Measurements from ENCODE around the gene GPRIN1. TPM values are rescaled to one million over a fixed set of nuclear protein-coding genes. Genes with fewer than 3 reads are reported as not detected.

Gene GPRIN1
- total and polyA plus RNA-seq, 2 of the 4 experiments (the other 2 are of a cell fraction) = 3.0 to 4.7 TPM

- TF ChIP-seq SMC3 (IDR thresholded peaks at IDR 0.05; ENCODE audit: low read depth, low read length) = no peak
Observed at GRCh38 chr5:176627582-176627981, 17.6 kb upstream of the GPRIN1 start (continued).

GRCh38 chr5:176626876-176627236 is 16.9 kb upstream of the GPRIN1 start:
- Histone ChIP-seq H3K18ac (ENCODE audit: low read depth, low read length) (no peak overlapping the region), H4K91ac (ENCODE audit: insufficient read depth, low read depth, low read length) (no peak overlapping the region), H2BK20ac (ENCODE audit: low read depth, low read length) (no peak overlapping the region), H2BK120ac (ENCODE audit: low read depth, low read length) (no peak overlapping the region), H3K56ac (ENCODE audit: extremely low read depth, insufficient read depth, low read length) (no peak overlapping the region), H2AFZ (replicated peaks; ENCODE audit: low read length, poor library complexity) (no peak overlapping the region), H3K4me3 (ENCODE audit: insufficient read depth, low read depth, low read length) (no peak overlapping the region), H2BK15ac (ENCODE audit: low read depth, low read length) (no peak overlapping the region), H4K8ac (ENCODE audit: low read depth in 2 of 2, low read length in 2 of 2) (no peak overlapping the region), H4K20me1 (ENCODE audit: insufficient read depth, low read length) (no peaks in the 10 kb centered on the region; the same call in 1 of the 2 replicates), H4K5ac (ENCODE audit: low read depth, low read length) (no peak overlapping the region), H3K4me1 (ENCODE audit: control insufficient read depth, insufficient read depth, low read length) (peaks cover 2% of the 10 kb centered on the region; the same call in 1 of the 2 replicates), H3K9me3 (ENCODE audit: control insufficient read depth, insufficient read depth, low read length) (no peaks in the 10 kb centered on the region), H3K27ac (ENCODE audit: insufficient read depth, low read length) (no peak overlapping the region), H3K4me2 (ENCODE audit: low read depth, low read length) (no peak overlapping the region), H2AK9ac (replicated peaks; ENCODE audit: low read depth, low read length, poor library complexity) (no peak overlapping the region), H3K14ac (replicated peaks; ENCODE audit: low read depth, low read length) (no peak overlapping the region), H3K4ac (ENCODE audit: low read depth, low read length) (no peak overlapping the region), H3K27me3 (ENCODE audit: control insufficient read depth, insufficient read depth, low read length) (peaks cover 66% of the 10 kb centered on the region), H3K36me3 (ENCODE audit: control insufficient read depth, insufficient read depth, low read length) (no peaks in the 10 kb centered on the region), H2AK5ac (ENCODE audit: low read depth, low read length) (no peak overlapping the region), H3K9me1 (ENCODE audit: insufficient read depth, low read length) (peaks cover 3% of the 10 kb centered on the region; the same call in 1 of the 2 replicates), H3K23ac (ENCODE audit: low read depth, low read length) (no peak overlapping the region), H3K79me1 (ENCODE audit: low read depth in 1 of 2, low read length in 2 of 2) (no peaks in the 10 kb centered on the region), H3K9ac (ENCODE audit: low read depth, low read length) (no peak overlapping the region), H2BK5ac (ENCODE audit: low read depth, low read length, poor library complexity, severe bottlenecking) (no peak overlapping the region)
- no peak for TF ChIP-seq FOS (IDR thresholded peaks at IDR 0.05; ENCODE audit: low read depth, low read length)
- TF ChIP-seq CTCF (conservative IDR thresholded peaks at IDR 0.05; ENCODE audit: low read depth, low read length) = no peak
- TF ChIP-seq MAZ (IDR thresholded peaks at IDR 0.05; ENCODE audit: borderline replicate concordance, low read depth, low read length) = no peak
- TF ChIP-seq USF2 (IDR thresholded peaks at IDR 0.05; ENCODE audit: low read depth, low read length) = no peak
- no peak for TF ChIP-seq RCOR1 (IDR thresholded peaks at IDR 0.05; ENCODE audit: insufficient replicate concordance, low read length)
- no peak for TF ChIP-seq CEBPB (IDR thresholded peaks at IDR 0.05; ENCODE audit: low read depth, low read length)
- no peak for TF ChIP-seq POLR2A (IDR thresholded peaks at IDR 0.05; ENCODE audit: low read depth, low read length)
- TF ChIP-seq MAFK (IDR thresholded peaks at IDR 0.05; ENCODE audit: low read depth, low read length) = no peak
- TF ChIP-seq ELK1 (IDR thresholded peaks at IDR 0.05; ENCODE audit: borderline replicate concordance, low read depth, low read length) = no peak
- TF ChIP-seq CHD1 (IDR thresholded peaks at IDR 0.05; ENCODE audit: low read depth, low read length) = no peak
- TF ChIP-seq RFX5 (IDR thresholded peaks at IDR 0.05; ENCODE audit: low read depth, low read length) = no peak
- no peak for TF ChIP-seq SMC3 (IDR thresholded peaks at IDR 0.05; ENCODE audit: low read depth, low read length)
- ChIA-PET POLR2A (ENCODE audit: unreplicated experiment) (no interaction called here), CTCF (no interaction called here)
- no peak for DNase-seq
- in situ Hi-C loops (cut with MboI; ENCODE audit: low sequenced_read_pairs) = loop anchor here (10.0 kb wide), 1 partner anchor 52 kb away; no protein-coding TSS in a partner anchor
- BruUV-seq (replicated peaks) = no TSS peak
- dilution Hi-C loops (cut with HindIII; ENCODE audit: low sequenced_read_pairs, unreplicated experiment) = no loop called here
- intact Hi-C loops (cut with micrococcal nuclease) = no loop called here
- no CpG with 5 or more reads among the region's 7 CpGs for WGBS, 2 experiments (ENCODE audit: extremely low coverage in 2 of 2, insufficient read length in 1 of 2)
- ATAC-seq (ENCODE audit: low read depth) = no peak

All from IMR-90 (cell line).